T1000 (cell line): ENCODE results near the gene ATXN2.
"Not testable (repeated sequence)": the region's sequence is repeated elsewhere in the genome, so short reads cannot be mapped to it uniquely, and the experiment has no call there.

Experiments used
- DNase-seq: peaks from one replicate; lab custom pipeline; 2025; ENCODE audit warnings: mixed read lengths; lab: John Stamatoyannopoulos, UW

Gene ATXN2

GRCh38 chr12:111570084-111570961, 28.8 kb downstream of the ATXN2 start:
- no peak for DNase-seq

GRCh38 chr12:111569363-111570083, 29.6 kb downstream of the ATXN2 start:
- DNase-seq, result no peak

DNA sequence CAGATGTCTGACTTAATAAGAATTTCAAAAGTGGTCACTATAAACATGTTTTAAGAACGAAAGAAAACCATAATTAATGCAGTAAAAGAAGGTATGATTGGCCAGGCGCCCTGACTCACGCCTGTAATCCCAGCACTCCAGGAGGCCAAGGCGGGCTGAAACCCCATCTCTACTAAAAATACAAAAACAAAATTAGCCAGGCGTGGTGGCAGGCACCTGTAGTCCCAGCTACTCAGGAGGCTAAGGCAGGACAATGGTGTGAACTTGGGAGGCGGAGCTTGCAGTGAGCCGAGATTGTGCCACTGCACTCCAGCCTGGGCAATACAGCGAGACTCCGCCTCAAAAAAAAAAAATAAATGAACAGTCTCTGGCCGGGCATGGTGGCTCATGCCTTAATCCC, 38.3 kb downstream of the ATXN2 start:
- not testable (repeated sequence) for DNase-seq

DNA sequence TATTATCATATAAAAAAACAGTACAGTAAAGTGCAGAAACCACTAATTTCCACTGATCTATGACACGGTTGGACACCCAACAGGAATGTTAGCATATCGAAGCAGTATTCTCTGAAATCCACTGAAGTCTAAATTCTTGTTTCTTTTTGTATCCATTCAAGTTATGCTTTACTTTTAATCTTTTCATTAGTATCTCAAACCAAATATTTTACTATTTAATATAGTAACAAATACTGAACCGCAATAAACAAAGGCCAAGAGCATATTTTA, 41.1 kb downstream of the ATXN2 start:
- no peak for DNase-seq

GRCh38 chr12:111557271-111558106, 41.6 kb downstream of the ATXN2 start:
- no peak for DNase-seq

GRCh38 chr12:111556676-111557075, 42.4 kb downstream of the ATXN2 start:
- no peak for DNase-seq

GRCh38 chr12:111555313-111555712, 43.8 kb downstream of the ATXN2 start:
- not testable (repeated sequence) for DNase-seq

DNA sequence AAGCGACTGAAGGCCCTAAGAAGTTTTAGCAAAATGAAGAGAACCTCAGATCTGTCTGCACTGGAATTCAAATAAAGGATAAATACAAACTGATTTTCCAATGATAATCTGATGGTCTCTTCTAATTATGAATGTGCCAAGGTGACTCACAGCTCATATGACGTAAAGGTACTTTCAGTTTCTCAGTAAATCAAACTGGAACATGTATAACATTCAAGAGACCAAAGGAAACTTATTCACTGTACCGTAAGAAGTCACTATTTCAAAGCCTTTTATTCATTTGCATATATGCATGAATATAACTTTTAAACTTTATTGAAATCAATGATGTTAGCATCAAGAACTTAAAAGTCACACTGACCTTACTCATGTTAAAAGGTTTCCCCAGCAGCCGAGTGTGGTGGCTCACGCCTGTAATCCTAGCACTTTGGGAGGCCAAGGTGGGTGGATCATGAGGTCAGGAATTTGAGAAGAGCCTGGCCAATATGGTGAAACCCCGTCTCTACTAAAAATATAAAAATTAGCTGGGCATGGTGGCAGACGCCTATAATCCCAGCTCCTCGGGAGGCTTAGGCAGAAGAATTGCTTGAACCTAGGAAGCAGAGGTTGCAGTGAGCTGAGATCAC, 52.2 kb downstream of the ATXN2 start:
- no peak for DNase-seq

- DNase-seq, result no peak
Measured at GRCh38 chr12:111546171-111546570, 52.9 kb downstream of the ATXN2 start.

- no peak for DNase-seq
Measured at GRCh38 chr12:111544032-111544431, 55.1 kb downstream of the ATXN2 start.

- DNase-seq, result no peak
Measured at GRCh38 chr12:111532751-111533150, 66.4 kb downstream of the ATXN2 start.

DNA sequence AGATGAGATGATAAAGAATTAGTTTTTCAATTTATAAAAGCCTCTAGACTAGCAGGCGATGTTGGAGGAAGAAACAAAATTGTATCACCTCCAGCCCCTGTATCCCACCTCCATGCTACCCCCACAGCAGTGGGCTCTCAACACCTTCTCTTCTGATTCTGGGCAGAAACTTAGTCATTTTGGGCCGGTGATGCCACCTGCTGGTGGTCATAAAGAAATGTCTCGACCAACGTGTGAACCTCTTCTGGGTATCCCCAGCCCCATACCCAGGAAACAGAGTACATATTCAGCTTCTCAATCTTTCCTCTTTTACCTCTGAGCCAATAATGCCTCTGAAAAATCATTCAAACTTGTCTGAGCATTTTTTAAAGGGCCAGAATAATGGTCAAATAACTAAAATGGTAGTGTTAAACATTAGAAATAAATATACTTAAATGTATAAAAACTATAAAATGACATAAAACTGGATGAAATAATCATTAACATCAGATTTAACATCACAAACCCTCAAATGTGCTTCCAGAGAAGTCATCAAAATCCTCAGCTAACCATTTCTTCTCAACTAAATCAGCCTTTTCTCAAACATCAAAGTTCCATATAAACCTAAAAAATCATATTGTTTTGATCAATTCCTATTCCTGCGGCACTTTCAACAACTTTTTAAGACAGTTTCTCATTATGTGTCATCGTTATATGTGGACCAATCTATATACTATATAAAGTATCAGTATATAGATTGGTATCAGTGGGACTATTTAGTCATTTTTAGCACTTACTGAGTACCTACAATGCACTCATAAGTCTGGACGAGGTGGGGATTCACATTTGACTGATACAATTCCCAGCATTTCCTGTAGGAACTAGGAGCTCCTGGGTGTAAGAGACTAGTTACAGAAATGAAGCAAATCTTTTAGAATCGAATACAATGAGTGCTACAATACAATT, 69.4 kb downstream of the ATXN2 start:
- DNase-seq, result no peak

- no peak for DNase-seq
Measured at GRCh38 chr12:111523587-111524167, 75.4 kb downstream of the ATXN2 start.

DNA sequence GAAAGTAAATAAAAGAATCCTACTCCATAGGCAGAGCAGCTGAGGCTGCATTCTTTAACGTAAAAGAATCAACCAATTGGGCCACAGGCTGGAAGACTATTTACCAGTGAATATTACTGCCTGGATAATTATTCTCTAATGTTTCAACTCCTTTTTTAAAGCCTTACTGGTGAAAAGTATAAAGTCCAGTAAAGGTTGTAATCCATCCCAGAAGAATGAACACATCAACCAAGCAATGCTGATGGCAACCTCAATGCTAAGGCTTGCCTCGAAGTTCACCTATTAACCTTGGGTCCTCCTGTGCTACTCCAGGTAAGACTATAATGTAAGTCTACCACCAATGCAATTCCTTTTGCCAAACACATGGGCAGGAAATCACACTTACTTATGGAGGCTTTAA, 77.3 kb downstream of the ATXN2 start:
- DNase-seq, result no peak

- no peak for DNase-seq
Measured at GRCh38 chr12:111519937-111520336, 79.2 kb downstream of the ATXN2 start.

GRCh38 chr12:111519083-111519482, 80.0 kb downstream of the ATXN2 start:
- DNase-seq, result no peak

DNA sequence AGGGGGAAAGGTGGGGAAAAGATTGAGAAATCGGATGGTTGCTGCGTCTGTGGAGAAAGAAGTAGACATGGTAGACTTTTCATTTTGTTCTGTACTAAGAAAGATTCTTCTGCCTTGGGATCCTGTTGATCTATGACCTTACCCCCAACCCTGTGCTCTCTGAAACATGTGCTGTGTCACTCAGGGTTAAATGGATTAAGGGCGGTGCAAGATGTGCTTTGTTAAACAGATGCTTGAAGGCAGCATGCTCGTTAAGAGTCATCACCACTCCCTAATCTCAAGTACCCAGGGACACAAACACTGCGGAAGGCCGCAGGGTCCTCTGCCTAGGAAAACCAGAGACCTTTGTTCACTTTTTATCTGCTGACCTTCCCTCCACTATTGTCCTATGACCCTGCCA, 91.4 kb downstream of the ATXN2 start:
- not testable (repeated sequence) for DNase-seq

DNA sequence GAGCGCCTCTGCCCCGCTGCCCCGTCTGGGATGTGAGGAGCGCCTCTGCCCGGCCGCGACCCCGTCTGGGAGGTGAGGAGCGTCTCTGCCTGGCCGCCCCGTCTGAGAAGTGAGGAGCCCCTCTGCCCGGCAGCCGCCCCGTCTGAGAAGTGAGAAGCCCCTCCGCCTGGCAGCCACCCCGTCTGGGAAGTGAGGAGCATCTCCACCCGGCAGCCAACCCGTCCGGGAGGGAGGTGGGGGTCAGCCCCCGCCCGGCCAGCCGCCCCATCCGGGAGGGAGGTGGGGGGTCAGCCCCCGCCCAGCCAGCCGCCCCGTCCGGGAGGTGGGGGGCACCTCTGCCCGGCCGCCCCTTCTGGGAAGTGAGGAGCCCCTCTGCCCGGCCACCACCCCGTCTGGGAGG, 91.9 kb downstream of the ATXN2 start:
- DNase-seq, result not testable (repeated sequence)

DNA sequence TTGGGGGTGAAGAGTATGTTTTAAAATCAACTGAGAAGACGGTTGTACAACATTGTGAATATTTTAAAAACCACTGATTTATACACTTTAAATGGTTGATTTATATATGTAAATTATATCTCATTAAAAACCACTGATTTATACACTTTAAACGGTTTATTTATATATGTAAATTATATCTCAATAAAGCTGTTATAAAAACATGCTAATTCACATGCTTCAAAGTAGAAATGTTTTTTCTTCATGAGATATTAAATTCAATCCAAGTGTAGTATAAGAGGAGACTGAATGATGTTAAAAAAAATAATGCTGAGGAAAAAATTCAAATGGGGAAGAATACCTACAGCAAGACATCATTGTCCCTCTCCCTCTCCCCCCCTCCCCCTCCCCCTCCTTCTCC, 92.9 kb downstream of the ATXN2 start:
- DNase-seq, result no peak

GRCh38 chr12:111505601-111506036, 93.5 kb downstream of the ATXN2 start:
- no peak for DNase-seq

DNA sequence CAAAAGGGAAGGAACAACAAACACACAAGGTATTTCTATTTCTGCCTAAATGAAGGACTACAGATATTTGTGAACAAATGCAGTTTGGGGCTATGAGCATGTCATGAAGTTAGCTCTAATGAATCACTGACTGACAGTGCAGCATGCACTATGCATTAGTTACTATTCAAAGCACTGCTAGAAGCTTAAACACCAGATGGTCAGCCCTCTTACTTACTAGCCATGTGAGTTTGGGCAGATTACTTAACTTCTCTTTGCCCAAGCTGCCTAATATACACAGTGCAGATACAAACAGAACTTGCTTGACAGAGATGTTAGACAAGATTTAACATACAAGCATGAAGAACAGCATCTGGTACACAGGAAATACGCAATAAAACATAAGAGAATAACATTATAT, 96.0 kb downstream of the ATXN2 start:
- DNase-seq, result no peak
